ENCODE data around the gene SLC27A1.
"Not testable (repeated sequence)": the region's sequence is repeated elsewhere in the genome, so short reads cannot be mapped to it uniquely, and the experiment has no call there.

Gene SLC27A1

DNA sequence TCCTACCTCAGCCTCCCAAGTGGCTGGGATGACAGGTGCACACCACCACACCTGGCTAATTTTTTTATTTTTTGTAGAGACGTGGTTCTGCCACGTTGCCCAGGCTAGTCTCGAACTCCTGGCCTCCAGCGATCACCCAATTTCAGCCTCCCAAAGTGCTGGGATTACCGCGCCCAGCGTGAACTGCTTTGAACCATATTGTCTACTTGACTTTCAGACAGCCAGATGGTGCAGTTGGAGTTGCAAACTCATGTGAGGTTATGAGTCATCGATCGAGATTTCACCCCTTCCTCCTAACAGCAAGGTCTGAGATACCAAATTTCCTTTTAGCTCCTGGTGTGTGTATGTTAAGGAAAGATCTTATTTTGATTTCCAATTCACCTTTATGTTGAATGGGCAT is 2.7 kb downstream of the SLC27A1 start (continued):
- TF ChIP-seq, protein P1, sequence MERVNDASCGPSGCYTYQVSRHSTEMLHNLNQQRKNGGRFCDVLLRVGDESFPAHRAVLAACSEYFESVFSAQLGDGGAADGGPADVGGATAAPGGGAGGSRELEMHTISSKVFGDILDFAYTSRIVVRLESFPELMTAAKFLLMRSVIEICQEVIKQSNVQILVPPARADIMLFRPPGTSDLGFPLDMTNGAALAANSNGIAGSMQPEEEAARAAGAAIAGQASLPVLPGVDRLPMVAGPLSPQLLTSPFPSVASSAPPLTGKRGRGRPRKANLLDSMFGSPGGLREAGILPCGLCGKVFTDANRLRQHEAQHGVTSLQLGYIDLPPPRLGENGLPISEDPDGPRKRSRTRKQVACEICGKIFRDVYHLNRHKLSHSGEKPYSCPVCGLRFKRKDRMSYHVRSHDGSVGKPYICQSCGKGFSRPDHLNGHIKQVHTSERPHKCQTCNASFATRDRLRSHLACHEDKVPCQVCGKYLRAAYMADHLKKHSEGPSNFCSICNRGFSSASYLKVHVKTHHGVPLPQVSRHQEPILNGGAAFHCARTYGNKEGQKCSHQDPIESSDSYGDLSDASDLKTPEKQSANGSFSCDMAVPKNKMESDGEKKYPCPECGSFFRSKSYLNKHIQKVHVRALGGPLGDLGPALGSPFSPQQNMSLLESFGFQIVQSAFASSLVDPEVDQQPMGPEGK (CRISPR knock-in tag; IDR thresholded peaks at IDR 0.05; ENCODE audit: borderline replicate concordance) = no peak
- TF ChIP-seq ARNTL (CRISPR knock-in tag; IDR thresholded peaks at IDR 0.05; ENCODE audit: borderline replicate concordance, low read depth) = no peak
- TF ChIP-seq RARB (CRISPR knock-in tag; IDR thresholded peaks at IDR 0.05) = no peak

DNA sequence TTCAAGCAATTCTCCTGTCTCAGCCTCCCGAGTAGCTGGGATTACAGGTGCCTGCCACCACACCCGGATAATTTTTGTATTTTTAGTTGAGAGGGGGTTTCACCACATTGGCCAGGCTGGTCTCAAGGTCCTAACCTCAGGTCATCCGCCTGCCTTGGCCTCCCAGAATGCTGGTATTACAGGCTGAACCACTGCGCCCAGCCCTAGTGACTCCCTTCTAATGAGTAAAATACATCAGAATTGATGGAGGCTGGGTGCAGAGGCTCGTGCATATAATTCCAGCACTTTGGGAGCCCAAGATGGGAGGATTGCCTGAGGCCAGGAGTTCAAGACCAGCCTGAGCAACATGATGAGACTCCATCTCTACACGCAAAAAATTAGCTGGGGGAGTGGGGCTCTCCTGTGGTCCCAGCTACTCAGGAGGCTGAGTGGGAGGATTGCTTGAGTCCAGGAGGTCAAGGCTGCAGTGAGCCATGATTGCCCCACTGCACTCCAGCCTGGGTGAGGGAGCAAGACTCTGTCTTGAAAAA is 4.8 kb downstream of the SLC27A1 start:
- ATAC-seq = not testable (repeated sequence)

DNA sequence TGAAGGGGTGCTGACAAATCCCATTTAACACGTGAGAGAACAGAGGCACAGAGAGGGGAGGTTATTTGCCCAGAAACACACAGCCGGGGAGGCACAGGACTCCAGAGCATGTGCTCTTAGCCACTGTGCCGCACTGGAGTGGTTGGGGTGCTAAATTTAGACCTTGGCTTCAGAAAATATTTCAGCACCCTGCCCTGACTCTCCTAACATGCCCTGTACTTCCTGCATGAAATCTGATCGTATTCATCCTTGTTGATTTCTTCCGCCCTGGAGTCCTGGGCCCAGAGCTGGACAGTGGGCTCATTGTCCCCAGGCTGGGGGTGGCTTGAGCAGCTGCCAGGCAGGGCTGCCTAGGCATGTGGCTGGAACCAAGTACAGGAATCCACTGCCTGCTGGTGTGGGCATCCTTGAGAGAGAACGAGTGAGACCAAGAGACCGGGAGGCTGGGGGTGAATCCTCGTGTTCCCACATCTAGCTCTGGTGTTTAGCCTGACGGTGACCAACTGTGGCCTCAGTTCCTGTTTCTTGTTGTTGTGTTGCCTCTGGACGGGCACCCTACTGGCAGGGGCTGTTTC is 5.3 kb downstream of the SLC27A1 start:
- peak; percentile 74 for ATAC-seq
- TF ChIP-seq PPARA (CRISPR knock-in tag; IDR thresholded peaks at IDR 0.05; ENCODE audit: borderline replicate concordance) (no peak), ZFP3 (CRISPR knock-in tag; IDR thresholded peaks at IDR 0.05) (0 out of 2 replicates have a peak, but pooled peaks have one; percentile 19)

DNA sequence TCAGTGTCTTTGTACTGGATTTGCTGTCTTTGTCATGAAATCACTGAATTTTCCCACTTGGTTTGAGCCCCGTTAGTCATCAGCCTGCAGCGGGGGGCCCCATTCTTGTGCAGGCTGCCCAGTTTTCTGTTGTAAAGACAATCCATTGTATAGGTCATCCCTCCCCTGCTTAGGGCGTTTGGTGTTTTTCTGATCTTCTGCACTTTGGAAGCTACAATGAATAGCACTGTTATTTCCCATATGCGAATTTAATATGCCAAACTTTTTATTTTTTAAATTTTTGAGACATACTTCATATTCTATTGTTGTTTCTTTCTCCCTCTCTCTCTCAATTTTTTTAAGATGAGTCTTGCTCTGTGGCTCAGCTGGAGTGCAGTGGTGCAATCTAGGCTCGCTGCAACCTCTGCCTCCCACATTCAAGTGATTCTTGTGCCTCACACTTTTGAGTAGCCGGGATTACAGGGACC is 9.0 kb downstream of the SLC27A1 start:
- TF ChIP-seq ESRRG (CRISPR knock-in tag; IDR thresholded peaks at IDR 0.05) (no peak), ZC3H10 (CRISPR knock-in tag; IDR thresholded peaks at IDR 0.05) (no peak), ZNF8 (CRISPR knock-in tag; IDR thresholded peaks at IDR 0.05) (no peak), OSR1 (CRISPR knock-in tag; IDR thresholded peaks at IDR 0.05) (no peak), SNAI2 (CRISPR knock-in tag; IDR thresholded peaks at IDR 0.05) (no peak), BACH2 (CRISPR knock-in tag; IDR thresholded peaks at IDR 0.05; ENCODE audit: borderline replicate concordance) (no peak), ZNF70 (CRISPR knock-in tag; IDR thresholded peaks at IDR 0.05) (no peak), ISL1 (CRISPR knock-in tag; IDR thresholded peaks at IDR 0.05) (no peak), GLIS3 (CRISPR knock-in tag; IDR thresholded peaks at IDR 0.05) (no peak), PPARA (CRISPR knock-in tag; IDR thresholded peaks at IDR 0.05; ENCODE audit: borderline replicate concordance) (no peak), RARB (CRISPR knock-in tag; IDR thresholded peaks at IDR 0.05) (no peak), ZFP30 (CRISPR knock-in tag; IDR thresholded peaks at IDR 0.05) (no peak), ZFP3 (CRISPR knock-in tag; IDR thresholded peaks at IDR 0.05) (no peak), TOX (CRISPR knock-in tag; IDR thresholded peaks at IDR 0.05; ENCODE audit: borderline replicate concordance) (no peak)
- TF ChIP-seq, protein P2, sequence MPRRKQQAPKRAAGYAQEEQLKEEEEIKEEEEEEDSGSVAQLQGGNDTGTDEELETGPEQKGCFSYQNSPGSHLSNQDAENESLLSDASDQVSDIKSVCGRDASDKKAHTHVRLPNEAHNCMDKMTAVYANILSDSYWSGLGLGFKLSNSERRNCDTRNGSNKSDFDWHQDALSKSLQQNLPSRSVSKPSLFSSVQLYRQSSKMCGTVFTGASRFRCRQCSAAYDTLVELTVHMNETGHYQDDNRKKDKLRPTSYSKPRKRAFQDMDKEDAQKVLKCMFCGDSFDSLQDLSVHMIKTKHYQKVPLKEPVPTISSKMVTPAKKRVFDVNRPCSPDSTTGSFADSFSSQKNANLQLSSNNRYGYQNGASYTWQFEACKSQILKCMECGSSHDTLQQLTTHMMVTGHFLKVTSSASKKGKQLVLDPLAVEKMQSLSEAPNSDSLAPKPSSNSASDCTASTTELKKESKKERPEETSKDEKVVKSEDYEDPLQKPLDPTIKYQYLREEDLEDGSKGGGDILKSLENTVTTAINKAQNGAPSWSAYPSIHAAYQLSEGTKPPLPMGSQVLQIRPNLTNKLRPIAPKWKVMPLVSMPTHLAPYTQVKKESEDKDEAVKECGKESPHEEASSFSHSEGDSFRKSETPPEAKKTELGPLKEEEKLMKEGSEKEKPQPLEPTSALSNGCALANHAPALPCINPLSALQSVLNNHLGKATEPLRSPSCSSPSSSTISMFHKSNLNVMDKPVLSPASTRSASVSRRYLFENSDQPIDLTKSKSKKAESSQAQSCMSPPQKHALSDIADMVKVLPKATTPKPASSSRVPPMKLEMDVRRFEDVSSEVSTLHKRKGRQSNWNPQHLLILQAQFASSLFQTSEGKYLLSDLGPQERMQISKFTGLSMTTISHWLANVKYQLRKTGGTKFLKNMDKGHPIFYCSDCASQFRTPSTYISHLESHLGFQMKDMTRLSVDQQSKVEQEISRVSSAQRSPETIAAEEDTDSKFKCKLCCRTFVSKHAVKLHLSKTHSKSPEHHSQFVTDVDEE (CRISPR knock-in tag; IDR thresholded peaks at IDR 0.05) = no peak
- TF ChIP-seq, protein P1 (CRISPR knock-in tag; IDR thresholded peaks at IDR 0.05; ENCODE audit: borderline replicate concordance) = no peak
- no peak for ATAC-seq

DNA sequence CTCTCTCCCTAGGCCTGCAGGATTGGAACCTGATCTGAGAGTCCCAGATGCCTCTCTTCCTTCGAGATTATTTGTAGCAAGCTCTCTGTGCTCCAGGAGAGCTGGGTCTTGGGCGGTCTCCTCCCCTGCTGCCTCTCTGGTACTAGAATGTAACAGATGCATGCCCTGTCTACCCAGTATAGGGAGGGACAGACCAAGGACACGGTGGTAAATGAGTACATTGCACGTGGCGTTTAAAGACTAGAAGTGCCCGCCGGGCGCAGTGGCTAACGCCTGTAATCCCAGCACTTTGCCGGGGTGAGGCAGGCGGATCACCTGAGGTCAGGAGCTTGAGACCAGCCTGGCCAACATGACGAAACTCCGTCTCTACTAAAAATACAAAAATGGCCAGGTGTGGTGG is 11.7 kb downstream of the SLC27A1 start:
- no peak for ATAC-seq
- TF ChIP-seq ZFP3 (CRISPR knock-in tag; IDR thresholded peaks at IDR 0.05) (no peak), PPARA (CRISPR knock-in tag; IDR thresholded peaks at IDR 0.05; ENCODE audit: borderline replicate concordance) (no peak), ZNF8 (CRISPR knock-in tag; IDR thresholded peaks at IDR 0.05) (no peak), CSDC2 (CRISPR knock-in tag; IDR thresholded peaks at IDR 0.05) (no peak), ZNF565 (CRISPR knock-in tag; conservative IDR thresholded peaks at IDR 0.05; ENCODE audit: low read depth) (no peak), OSR1 (CRISPR knock-in tag; IDR thresholded peaks at IDR 0.05) (no peak), SNAI2 (CRISPR knock-in tag; IDR thresholded peaks at IDR 0.05) (no peak), ISL1 (CRISPR knock-in tag; IDR thresholded peaks at IDR 0.05) (no peak), ZC3H10 (CRISPR knock-in tag; IDR thresholded peaks at IDR 0.05) (no peak)
- TF ChIP-seq, protein P3, sequence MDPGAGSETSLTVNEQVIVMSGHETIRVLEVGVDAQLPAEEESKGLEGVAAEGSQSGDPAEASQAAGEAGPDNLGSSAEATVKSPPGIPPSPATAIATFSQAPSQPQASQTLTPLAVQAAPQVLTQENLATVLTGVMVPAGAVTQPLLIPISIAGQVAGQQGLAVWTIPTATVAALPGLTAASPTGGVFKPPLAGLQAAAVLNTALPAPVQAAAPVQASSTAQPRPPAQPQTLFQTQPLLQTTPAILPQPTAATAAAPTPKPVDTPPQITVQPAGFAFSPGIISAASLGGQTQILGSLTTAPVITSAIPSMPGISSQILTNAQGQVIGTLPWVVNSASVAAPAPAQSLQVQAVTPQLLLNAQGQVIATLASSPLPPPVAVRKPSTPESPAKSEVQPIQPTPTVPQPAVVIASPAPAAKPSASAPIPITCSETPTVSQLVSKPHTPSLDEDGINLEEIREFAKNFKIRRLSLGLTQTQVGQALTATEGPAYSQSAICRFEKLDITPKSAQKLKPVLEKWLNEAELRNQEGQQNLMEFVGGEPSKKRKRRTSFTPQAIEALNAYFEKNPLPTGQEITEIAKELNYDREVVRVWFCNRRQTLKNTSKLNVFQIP (CRISPR knock-in tag; IDR thresholded peaks at IDR 0.05; ENCODE audit: borderline replicate concordance, low read depth) = no peak
- TF ChIP-seq, protein P4, sequence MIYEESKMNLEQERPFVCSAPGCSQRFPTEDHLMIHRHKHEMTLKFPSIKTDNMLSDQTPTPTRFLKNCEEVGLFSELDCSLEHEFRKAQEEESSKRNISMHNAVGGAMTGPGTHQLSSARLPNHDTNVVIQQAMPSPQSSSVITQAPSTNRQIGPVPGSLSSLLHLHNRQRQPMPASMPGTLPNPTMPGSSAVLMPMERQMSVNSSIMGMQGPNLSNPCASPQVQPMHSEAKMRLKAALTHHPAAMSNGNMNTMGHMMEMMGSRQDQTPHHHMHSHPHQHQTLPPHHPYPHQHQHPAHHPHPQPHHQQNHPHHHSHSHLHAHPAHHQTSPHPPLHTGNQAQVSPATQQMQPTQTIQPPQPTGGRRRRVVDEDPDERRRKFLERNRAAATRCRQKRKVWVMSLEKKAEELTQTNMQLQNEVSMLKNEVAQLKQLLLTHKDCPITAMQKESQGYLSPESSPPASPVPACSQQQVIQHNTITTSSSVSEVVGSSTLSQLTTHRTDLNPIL (CRISPR knock-in tag; IDR thresholded peaks at IDR 0.05; ENCODE audit: low read depth) = no peak
- TF ChIP-seq, protein P1 (CRISPR knock-in tag; IDR thresholded peaks at IDR 0.05; ENCODE audit: borderline replicate concordance) = no peak
